NOMO-1 treated with dmso at 0.1 percent for 144 hours (cell line): ENCODE measurements around the gene JAKMIP2.
"Not testable (repeated sequence)": the region's sequence is repeated elsewhere in the genome, so short reads cannot be mapped to it uniquely, and the experiment has no call there.

ENCODE experiments used
- DNase-seq: peaks from one replicate; lab custom pipeline; 2025; ENCODE audit not compliant: unreplicated experiment; lab: John Stamatoyannopoulos, UW

JAKMIP2 gene

GRCh38 chr5:147750065-147750464 lies 32.5 kb downstream of the JAKMIP2 start:
- DNase-seq: no peak

- DNase-seq: no peak
These were observed 33.9 kb downstream of the JAKMIP2 start for GRCh38 chr5:147748590-147748989.

GRCh38 chr5:147746986-147747385 lies 35.5 kb downstream of the JAKMIP2 start:
- DNase-seq: no peak

- no peak for DNase-seq
These were observed 38.7 kb downstream of the JAKMIP2 start for GRCh38 chr5:147743678-147744374.

- DNase-seq: no peak
These were observed 39.5 kb downstream of the JAKMIP2 start for GRCh38 chr5:147743012-147743411.

- DNase-seq: no peak
These were observed 40.4 kb downstream of the JAKMIP2 start for GRCh38 chr5:147742151-147742550.

- DNase-seq: no peak
These were observed 41.7 kb downstream of the JAKMIP2 start for GRCh38 chr5:147740864-147741263.

GRCh38 chr5:147737921-147738320 lies 44.6 kb downstream of the JAKMIP2 start:
- no peak for DNase-seq

- DNase-seq: no peak
These were observed 46.9 kb downstream of the JAKMIP2 start for GRCh38 chr5:147735621-147736125.

GRCh38 chr5:147734894-147735293 lies 47.6 kb downstream of the JAKMIP2 start:
- DNase-seq: no peak

GRCh38 chr5:147733075-147733474 lies 49.5 kb downstream of the JAKMIP2 start:
- no peak for DNase-seq

GRCh38 chr5:147732291-147732883 lies 50.1 kb downstream of the JAKMIP2 start:
- no peak for DNase-seq

GRCh38 chr5:147731431-147732290 lies 50.9 kb downstream of the JAKMIP2 start:
- DNase-seq: no peak

- DNase-seq: no peak
These were observed 55.3 kb downstream of the JAKMIP2 start for GRCh38 chr5:147727200-147727599.

- DNase-seq: not testable (repeated sequence)
These were observed 61.2 kb downstream of the JAKMIP2 start for GRCh38 chr5:147721191-147721960.

GRCh38 chr5:147713550-147714295 lies 68.8 kb downstream of the JAKMIP2 start:
- DNase-seq: no peak

GRCh38 chr5:147712598-147712997 lies 69.9 kb downstream of the JAKMIP2 start:
- DNase-seq: no peak

- no peak for DNase-seq
These were observed 70.5 kb downstream of the JAKMIP2 start for GRCh38 chr5:147712019-147712418.

GRCh38 chr5:147711019-147711418 lies 71.5 kb downstream of the JAKMIP2 start:
- DNase-seq: no peak

- no peak for DNase-seq
These were observed 73.8 kb downstream of the JAKMIP2 start for GRCh38 chr5:147708708-147709107.
